Neutrophil (primary cell): ENCODE results near the gene TSPAN2.

Experiments
- H3K27ac ChIP-seq: fragments of 200-600 bp; sonication (generic); 2 replicates; pipeline ENCODE4 v1.5.1; 2016; ENCODE audit warnings: mild to moderate bottlenecking, moderate library complexity
- H3K27me3 ChIP-seq: fragments of 200-600 bp; sonication (generic); 2 replicates; pipeline ENCODE4 v1.6.0; 2016; ENCODE audit warnings: mild to moderate bottlenecking
- H3K36me3 ChIP-seq: fragments of 200-600 bp; sonication (generic); 2 replicates; pipeline ENCODE4 v1.5.1; 2017
- H3K4me1 ChIP-seq, 2 experiments: fragments of 200-600 bp in 1 of 2; sonication (generic) in 1 of 2; 1 replicate in 1 of 2; 2 replicates in 1 of 2; pipeline versions ENCODE4 v1.5.1 to v1.6.1; 2013 to 2016; ENCODE audit warnings: low read depth in 1 of 2, low read length in 1 of 2, mild to moderate bottlenecking in 1 of 2, moderate library complexity in 1 of 2; ENCODE audit not compliant: control insufficient read depth in 1 of 2, insufficient read depth in 1 of 2
- H3K4me3 ChIP-seq, 2 experiments: fragments of 200-600 bp in 1 of 2; sonication (generic) in 1 of 2; 1 replicate in 1 of 2; 2 replicates in 1 of 2; pipeline ENCODE4 v1.5.1; 2013 to 2016; ENCODE audit warnings: low read depth in 1 of 2, low read length in 1 of 2, mild to moderate bottlenecking in 1 of 2, moderate library complexity in 1 of 2
- H3K9me3 ChIP-seq: fragments of 200-600 bp; sonication (generic); 2 replicates; pipeline ENCODE4 v1.5.1; 2016
- TF ChIP-seq, protein P1 (sequence below): fragments of 200-600 bp; sonication (generic); IDR thresholded peaks from 2 replicates; pipeline ENCODE4 v1.5.1; 2016; ENCODE audit warnings: antibody characterized with exemption

The TSPAN2 gene

DNA sequence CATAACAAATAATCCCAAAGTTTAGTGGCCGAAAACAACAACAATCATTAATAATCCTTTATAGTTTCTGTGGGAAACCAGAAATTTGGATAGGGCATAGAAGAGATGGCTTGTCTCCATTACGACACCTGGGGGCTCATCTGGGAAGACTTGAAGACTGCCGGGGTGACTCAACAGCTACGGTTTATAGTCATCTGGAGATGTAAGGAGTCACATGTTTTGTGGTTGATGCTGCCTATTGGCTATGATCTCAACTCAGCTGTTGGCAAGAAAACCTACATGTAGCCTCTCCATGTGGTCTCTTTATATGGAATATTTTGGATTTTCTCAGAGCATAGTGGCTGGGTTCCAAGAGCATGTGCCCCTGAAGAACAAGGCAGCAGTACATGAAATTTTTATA is 29.3 kb upstream of the TSPAN2 start:
- TF ChIP-seq, protein P1, sequence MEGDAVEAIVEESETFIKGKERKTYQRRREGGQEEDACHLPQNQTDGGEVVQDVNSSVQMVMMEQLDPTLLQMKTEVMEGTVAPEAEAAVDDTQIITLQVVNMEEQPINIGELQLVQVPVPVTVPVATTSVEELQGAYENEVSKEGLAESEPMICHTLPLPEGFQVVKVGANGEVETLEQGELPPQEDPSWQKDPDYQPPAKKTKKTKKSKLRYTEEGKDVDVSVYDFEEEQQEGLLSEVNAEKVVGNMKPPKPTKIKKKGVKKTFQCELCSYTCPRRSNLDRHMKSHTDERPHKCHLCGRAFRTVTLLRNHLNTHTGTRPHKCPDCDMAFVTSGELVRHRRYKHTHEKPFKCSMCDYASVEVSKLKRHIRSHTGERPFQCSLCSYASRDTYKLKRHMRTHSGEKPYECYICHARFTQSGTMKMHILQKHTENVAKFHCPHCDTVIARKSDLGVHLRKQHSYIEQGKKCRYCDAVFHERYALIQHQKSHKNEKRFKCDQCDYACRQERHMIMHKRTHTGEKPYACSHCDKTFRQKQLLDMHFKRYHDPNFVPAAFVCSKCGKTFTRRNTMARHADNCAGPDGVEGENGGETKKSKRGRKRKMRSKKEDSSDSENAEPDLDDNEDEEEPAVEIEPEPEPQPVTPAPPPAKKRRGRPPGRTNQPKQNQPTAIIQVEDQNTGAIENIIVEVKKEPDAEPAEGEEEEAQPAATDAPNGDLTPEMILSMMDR, result no peak
- Histone ChIP-seq H3K27me3 (peaks cover 3% of the 10 kb centered on the region), H3K36me3 (no peaks in the 10 kb centered on the region), H3K27ac (no peak overlapping the region), H3K4me3 (no peak overlapping the region), H3K4me1 (no peaks in the 10 kb centered on the region), H3K9me3 (no peaks in the 10 kb centered on the region)

DNA sequence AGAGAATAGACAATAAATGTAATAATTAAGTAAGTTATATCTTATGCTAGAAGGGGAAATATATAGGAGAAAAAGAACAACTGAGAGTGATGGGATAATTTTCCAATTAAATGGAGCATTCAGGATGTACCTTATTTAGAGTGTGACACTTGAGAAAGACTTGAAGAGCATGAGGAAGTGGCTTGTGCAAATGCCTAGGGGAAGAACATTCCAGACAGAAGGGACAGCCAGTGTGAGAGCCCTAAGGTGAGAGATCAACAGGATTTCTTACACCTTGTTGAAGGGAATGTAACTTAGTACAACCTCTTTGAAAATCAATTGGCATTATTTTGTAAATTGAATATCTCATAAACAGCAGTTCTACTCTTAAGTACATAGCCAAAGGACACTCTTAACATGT is 28.8 kb upstream of the TSPAN2 start:
- Histone ChIP-seq H3K36me3 (no peaks in the 10 kb centered on the region), H3K27me3 (peaks cover 3% of the 10 kb centered on the region), H3K4me3 (no peak overlapping the region), H3K4me1 (peaks cover 0 to under 1% of the 10 kb centered on the region in 2 experiments), H3K27ac (no peak overlapping the region), H3K9me3 (no peaks in the 10 kb centered on the region)
- TF ChIP-seq, protein P1, result no peak

DNA sequence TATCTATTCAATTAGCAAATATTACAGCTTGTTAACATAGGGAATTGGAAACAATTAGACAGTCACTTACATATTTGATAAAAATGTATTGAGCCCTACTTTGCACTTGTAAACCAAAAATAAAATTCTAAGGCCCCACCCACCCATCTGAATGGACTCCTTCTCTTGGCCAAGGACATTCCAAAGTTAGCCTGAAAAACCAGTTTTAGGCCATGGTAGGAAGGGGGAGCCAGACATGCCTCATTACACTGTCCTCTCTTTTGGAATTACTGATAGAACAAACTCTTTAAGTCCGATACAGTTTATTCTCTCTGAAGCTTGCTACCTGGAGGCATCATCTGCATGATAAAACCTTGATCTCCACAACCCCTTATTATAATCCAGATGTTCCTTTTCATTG is 28.0 kb upstream of the TSPAN2 start:
- H3K27ac ChIP-seq, result no peak overlapping the region
- TF ChIP-seq, protein P1, result no peak

DNA sequence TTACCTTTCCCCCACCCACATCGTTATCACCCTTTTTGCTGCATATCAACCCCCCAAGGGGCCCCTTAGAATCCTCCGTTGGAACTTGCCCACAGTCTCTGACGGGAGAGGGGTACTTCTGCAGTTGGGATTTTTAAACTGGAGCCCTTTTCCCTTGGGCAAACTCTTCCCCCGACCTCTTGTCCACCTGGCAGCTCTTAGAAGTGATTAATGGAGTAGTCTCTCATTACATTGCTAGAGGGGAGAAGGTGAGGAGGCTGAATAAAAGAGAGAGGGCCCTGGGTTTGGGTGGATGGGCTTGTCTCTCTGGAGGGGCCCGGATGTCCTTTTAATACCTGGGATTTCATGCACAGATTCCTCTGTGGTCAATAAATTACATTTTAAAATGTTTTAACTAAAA is 27.2 kb upstream of the TSPAN2 start:
- Histone ChIP-seq H3K36me3 (no peaks in the 10 kb centered on the region), H3K27me3 (no peaks in the 10 kb centered on the region), H3K9me3 (no peaks in the 10 kb centered on the region), H3K27ac (no peak overlapping the region), H3K4me1 (peaks cover 0 to 6% of the 10 kb centered on the region in 2 experiments), H3K4me3 (no peak overlapping the region)
- TF ChIP-seq, protein P1, result no peak

More for the DNA sequence above, 28.0 kb upstream of the TSPAN2 start:
- Histone ChIP-seq H3K4me3 (no peak overlapping the region), H3K27me3 (no peaks in the 10 kb centered on the region), H3K9me3 (no peaks in the 10 kb centered on the region), H3K36me3 (no peaks in the 10 kb centered on the region), H3K4me1 (peaks cover 0 to 6% of the 10 kb centered on the region in 2 experiments)

DNA sequence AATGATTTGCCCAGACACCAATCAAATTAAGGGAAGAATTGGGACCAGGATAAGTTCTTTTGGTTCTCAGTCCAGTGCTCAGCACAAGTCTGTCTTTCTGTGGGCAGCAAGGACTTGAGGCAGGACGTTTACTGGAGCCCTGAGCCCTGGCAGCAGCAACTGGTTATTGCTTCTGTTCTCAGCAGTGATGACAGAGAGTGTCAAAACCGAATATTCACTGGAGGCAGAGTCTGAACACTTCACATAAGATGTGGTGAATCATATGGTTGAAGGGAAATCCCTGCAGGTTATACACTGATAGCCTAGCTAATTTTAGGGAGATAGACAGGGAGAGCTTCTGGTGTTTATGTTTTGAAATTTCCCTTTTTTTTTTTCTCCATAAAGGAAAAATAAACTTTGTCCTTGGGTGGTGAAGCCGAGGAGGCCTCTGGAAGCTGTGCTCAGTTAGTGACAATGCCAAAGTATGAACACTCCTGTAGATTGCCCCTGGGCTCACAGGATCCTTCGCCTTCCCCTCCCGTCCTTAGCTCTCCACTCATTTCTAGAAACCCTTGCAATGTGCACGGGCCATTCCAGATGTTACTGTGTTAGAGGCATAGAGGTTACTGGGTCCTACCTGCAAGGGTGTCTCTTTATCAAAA is 26.3 kb upstream of the TSPAN2 start:
- TF ChIP-seq, protein P1, result no peak
- Histone ChIP-seq H3K36me3 (no peaks in the 10 kb centered on the region), H3K27me3 (no peaks in the 10 kb centered on the region), H3K4me3 (no peak overlapping the region), H3K9me3 (no peaks in the 10 kb centered on the region), H3K4me1 (peaks cover 0 to 6% of the 10 kb centered on the region in 2 experiments), H3K27ac (no peak overlapping the region)
